Osteoblast (primary cell): ENCODE measurements around the gene VEGFA. TPM values are rescaled to one million over a fixed set of nuclear protein-coding genes. Genes with fewer than 3 reads are reported as not detected.

Source experiments
- DNase-seq: peaks from one replicate; pipeline ENCODE4 v3.0.0; 2011; ENCODE audit warnings: low spot score, mixed read lengths; ENCODE audit not compliant: insufficient read length; ENCODE audit errors: missing footprints
- H2AFZ ChIP-seq: 2 replicates; pipeline ENCODE4 v1.6.0; 2011; ENCODE audit warnings: mild to moderate bottlenecking, low read length
- H3K27ac ChIP-seq: 2 replicates; pipeline ENCODE4 v1.5.1; 2011; ENCODE audit warnings: mild to moderate bottlenecking, low read depth, low read length, moderate library complexity
- H3K27me3 ChIP-seq: 2 replicates; pipeline ENCODE4 v1.6.0; 2012; ENCODE audit warnings: mild to moderate bottlenecking, control low read depth, inconsistent platforms, low read length, moderate library complexity; ENCODE audit not compliant: insufficient read depth
- H3K36me3 ChIP-seq: 2 replicates; pipeline ENCODE4 v1.5.1; 2011; ENCODE audit warnings: mild to moderate bottlenecking, low read length, control low read depth, moderate library complexity; ENCODE audit not compliant: insufficient read depth
- H3K4me1 ChIP-seq: 2 replicates; pipeline ENCODE4 v1.5.1; 2011; ENCODE audit warnings: mild to moderate bottlenecking, low read length, control low read depth, moderate library complexity; ENCODE audit not compliant: insufficient read depth
- H3K4me2 ChIP-seq: 2 replicates; pipeline ENCODE4 v1.6.0; 2011; ENCODE audit warnings: mild to moderate bottlenecking, low read length; ENCODE audit not compliant: insufficient read depth
- H3K4me3 ChIP-seq: fragments of 200-600 bp; sonication (generic); 3 replicates; pipeline ENCODE4 v1.5.1; 2012; ENCODE audit warnings: mild to moderate bottlenecking, low read length, inconsistent platforms; ENCODE audit not compliant: insufficient read depth
- H3K79me2 ChIP-seq: 2 replicates; pipeline ENCODE4 v1.6.0; 2012; ENCODE audit warnings: mild to moderate bottlenecking, low read length, control low read depth, inconsistent platforms; ENCODE audit not compliant: insufficient read depth
- H3K9me3 ChIP-seq: 2 replicates; pipeline ENCODE4 v1.5.1; 2011; ENCODE audit warnings: low read depth, low read length, control low read depth
- H4K20me1 ChIP-seq: 2 replicates; pipeline ENCODE4 v1.6.0; 2012; ENCODE audit warnings: mild to moderate bottlenecking, low read length, control low read depth; ENCODE audit not compliant: insufficient read depth
- CTCF ChIP-seq: IDR thresholded peaks from 2 replicates; pipeline ENCODE4 v1.5.1; 2011; ENCODE audit warnings: mild to moderate bottlenecking, low read depth, low read length, moderate library complexity; ENCODE audit errors: extremely low read depth
- total RNA-seq: library from RNA; depleted of rRNA; stranded (reverse); fragments of >200 nt; gene quantifications from 2 replicates; pipeline ENCODE4 v1.2.3, GENCODE V29; 2012

Gene VEGFA
- total RNA-seq, 1 donor = 193 TPM

- no peak overlapping the region for H2AFZ ChIP-seq
- H3K4me1 ChIP-seq = peaks cover 4% of the 10 kb centered on the region
- H3K4me2 ChIP-seq = no peak overlapping the region
- TF ChIP-seq CTCF = no peak
- no peaks in the 10 kb centered on the region for H3K79me2 ChIP-seq
- H4K20me1 ChIP-seq = no peaks in the 10 kb centered on the region
- H3K4me3 ChIP-seq = no peak overlapping the region
- no peaks in the 10 kb centered on the region for H3K27me3 ChIP-seq
- no peak overlapping the region for H3K27ac ChIP-seq
- no peak for DNase-seq
- H3K9me3 ChIP-seq = no peaks in the 10 kb centered on the region
- H3K36me3 ChIP-seq = no peaks in the 10 kb centered on the region
Measured at GRCh38 chr6:43810965-43811732, 41.1 kb downstream of the VEGFA start.

GRCh38 chr6:43811733-43812099 lies 41.7 kb downstream of the VEGFA start:
- no peak for TF ChIP-seq CTCF
- no peaks in the 10 kb centered on the region for H4K20me1 ChIP-seq
- H3K4me3 ChIP-seq = no peak overlapping the region
- no peak overlapping the region for H2AFZ ChIP-seq
- DNase-seq = no peak
- no peaks in the 10 kb centered on the region for H3K9me3 ChIP-seq
- H3K27ac ChIP-seq = no peak overlapping the region
- H3K79me2 ChIP-seq = no peaks in the 10 kb centered on the region
- peaks cover 4% of the 10 kb centered on the region for H3K4me1 ChIP-seq
- H3K27me3 ChIP-seq = no peaks in the 10 kb centered on the region
- no peaks in the 10 kb centered on the region for H3K36me3 ChIP-seq
- H3K4me2 ChIP-seq = no peak overlapping the region

- Histone ChIP-seq H3K79me2 (no peaks in the 10 kb centered on the region), H3K36me3 (no peaks in the 10 kb centered on the region), H3K4me2 (no peak overlapping the region), H3K4me1 (peaks cover 4% of the 10 kb centered on the region), H3K4me3 (no peak overlapping the region), H2AFZ (no peak overlapping the region), H3K9me3 (no peaks in the 10 kb centered on the region), H3K27ac (no peak overlapping the region), H3K27me3 (no peaks in the 10 kb centered on the region), H4K20me1 (no peaks in the 10 kb centered on the region)
- no peak for TF ChIP-seq CTCF
- no peak for DNase-seq
Measured at GRCh38 chr6:43812850-43813578, 43.0 kb downstream of the VEGFA start.

- no peaks in the 10 kb centered on the region for H4K20me1 ChIP-seq
- H3K9me3 ChIP-seq = no peaks in the 10 kb centered on the region
Measured at GRCh38 chr6:43814111-43814510, 44.1 kb downstream of the VEGFA start.

More at GRCh38 chr6:43814111-43814510, 44.1 kb downstream of the VEGFA start:
- no peak overlapping the region for H3K27ac ChIP-seq
- no peaks in the 10 kb centered on the region for H3K79me2 ChIP-seq
- H3K27me3 ChIP-seq = no peaks in the 10 kb centered on the region
- no peak for TF ChIP-seq CTCF
- no peak overlapping the region for H3K4me3 ChIP-seq
- no peaks in the 10 kb centered on the region for H3K36me3 ChIP-seq
- no peak for DNase-seq
- no peak overlapping the region for H3K4me2 ChIP-seq
- no peak overlapping the region for H2AFZ ChIP-seq
- peaks cover 4% of the 10 kb centered on the region for H3K4me1 ChIP-seq
